Liver (tissue), 9 donors: ENCODE data around the gene MYO15B. TPM values are rescaled to one million over a fixed set of nuclear protein-coding genes. Genes with fewer than 3 reads are reported as not detected.

Source experiments
- DNase-seq: peaks from one replicate; pipeline ENCODE4 v3.0.0-alpha.2; 2017; ENCODE audit warnings: low spot score
- H3K27ac ChIP-seq, 2 donors: one replicate each; pipeline ENCODE4 v1.7.0; 2013; ENCODE audit warnings: inconsistent platforms in 2 of 2, low read length in 2 of 2, control low read depth in 1 of 2, low read depth in 1 of 2, mild to moderate bottlenecking in 1 of 2
- H3K27me3 ChIP-seq, 4 donors: one replicate each; pipeline versions ENCODE4 v1.6.1 to v1.7.0; 2013; ENCODE audit warnings: low read length in 3 of 4, inconsistent platforms in 1 of 4, mild to moderate bottlenecking in 1 of 4, moderate library complexity in 1 of 4; ENCODE audit not compliant: control insufficient read depth in 4 of 4, insufficient read depth in 4 of 4
- H3K36me3 ChIP-seq, 4 donors: one replicate each; pipeline versions ENCODE4 v1.6.1 to v1.7.0; 2013; ENCODE audit warnings: low read length in 3 of 4, mild to moderate bottlenecking in 3 of 4, low read depth in 1 of 4, moderate library complexity in 1 of 4; ENCODE audit not compliant: control insufficient read depth in 4 of 4, insufficient read depth in 3 of 4
- H3K4me1 ChIP-seq, 4 donors: one replicate each; pipeline versions ENCODE4 v1.6.1 to v1.7.0; 2013; ENCODE audit warnings: low read length in 3 of 4, mild to moderate bottlenecking in 3 of 4, moderate library complexity in 1 of 4; ENCODE audit not compliant: control insufficient read depth in 4 of 4, insufficient read depth in 4 of 4
- H3K4me3 ChIP-seq, 3 donors: one replicate each; pipeline versions ENCODE4 v1.6.1 to v1.7.0; 2013; ENCODE audit warnings: low read length in 3 of 3, control low read depth in 1 of 3, low read depth in 1 of 3, mild to moderate bottlenecking in 1 of 3
- H3K9ac ChIP-seq, 2 donors: one replicate each; pipeline ENCODE4 v1.7.0; 2013; ENCODE audit warnings: low read length in 2 of 2, mild to moderate bottlenecking in 2 of 2, moderate library complexity in 2 of 2, control low read depth in 1 of 2, low read depth in 1 of 2
- H3K9me3 ChIP-seq, 4 donors: one replicate each; pipeline versions ENCODE4 v1.6.1 to v1.7.0; 2013; ENCODE audit warnings: low read length in 3 of 4; ENCODE audit not compliant: control insufficient read depth in 4 of 4
- EGR1 ChIP-seq, 2 donors: IDR thresholded peaks; 2 replicates each; pipeline ENCODE4 v1.6.1; 2016 to 2018; ENCODE audit warnings: antibody characterized with exemption in 2 of 2, low read depth in 2 of 2
- FOXA1 ChIP-seq: IDR thresholded peaks from 2 replicates; pipeline ENCODE4 v1.6.1; 2016; ENCODE audit warnings: antibody characterized with exemption
- FOXA2 ChIP-seq: IDR thresholded peaks from 2 replicates; pipeline ENCODE4 v1.6.1; 2016; ENCODE audit warnings: antibody characterized with exemption
- GABPA ChIP-seq, 2 donors: IDR thresholded peaks in 1 of 2; conservative IDR thresholded peaks in 1 of 2; 2 replicates each; pipeline ENCODE4 v1.6.1; 2016; ENCODE audit warnings: antibody characterized with exemption in 2 of 2, mild to moderate bottlenecking in 1 of 2, moderate library complexity in 1 of 2
- HNF4A ChIP-seq, 2 donors: conservative IDR thresholded peaks; 2 replicates each; pipeline ENCODE4 v1.6.1; 2016; ENCODE audit warnings: antibody characterized with exemption in 2 of 2, mild to moderate bottlenecking in 2 of 2
- HNF4G ChIP-seq: IDR thresholded peaks from 2 replicates; pipeline ENCODE4 v1.6.1; 2016; ENCODE audit warnings: antibody characterized with exemption
- JUND ChIP-seq, 2 donors: IDR thresholded peaks; 2 replicates each; pipeline ENCODE4 v1.6.1; 2016; ENCODE audit warnings: antibody characterized with exemption in 2 of 2
- NR2F2 ChIP-seq: IDR thresholded peaks from 2 replicates; pipeline ENCODE4 v1.6.1; 2016; ENCODE audit warnings: antibody characterized with exemption
- RAD21 ChIP-seq, 2 donors: IDR thresholded peaks; 2 replicates each; pipeline ENCODE4 v1.6.1; 2016; ENCODE audit warnings: antibody characterized with exemption in 2 of 2, mild to moderate bottlenecking in 2 of 2
- RXRA ChIP-seq, 2 donors: IDR thresholded peaks; 2 replicates each; pipeline ENCODE4 v1.6.1; 2017 to 2018; ENCODE audit warnings: antibody characterized with exemption in 2 of 2, mild to moderate bottlenecking in 1 of 2
- SP1 ChIP-seq: IDR thresholded peaks from 2 replicates; pipeline ENCODE4 v1.6.1; 2018; ENCODE audit warnings: antibody characterized with exemption, mild to moderate bottlenecking
- TAF1 ChIP-seq: conservative IDR thresholded peaks from 2 replicates; pipeline ENCODE4 v1.6.1; 2016; ENCODE audit warnings: antibody characterized with exemption, mild to moderate bottlenecking
- YY1 ChIP-seq: IDR thresholded peaks from 2 replicates; pipeline ENCODE4 v1.6.1; 2016; ENCODE audit warnings: antibody characterized with exemption, mild to moderate bottlenecking
- WGBS: extraction: QIAGEN DNeasy Blood & Tissue Kit; methylation state at CpG from one replicate; pipeline ENCODE4 v1.1.7; 2013; 5-methylcytosine and 5-hydroxymethylcytosine counted together
- polyA plus RNA-seq, 2 donors: library from polyadenylated mRNA; stranded (reverse) in 1 of 2; unstranded in 1 of 2; fragments of 200-250 nt in 1 of 2; fragments of >200 nt in 1 of 2; fragmentation: Nextera tagmentation in 1 of 2; extraction: Ambion mirVana in 1 of 2; gene quantifications; one replicate each; pipeline versions ENCODE4 v1.2.1 to v1.2.3, GENCODE V29; 2013 to 2015
- total RNA-seq, 2 donors: library from RNA; depleted of rRNA; stranded (reverse); fragments of >200 nt; gene quantifications; one replicate each; pipeline ENCODE4 v1.2.3, GENCODE V29; 2014
- TF ChIP-seq, protein P1 (sequence below): IDR thresholded peaks from 2 replicates; pipeline ENCODE4 v1.6.1; 2016; ENCODE audit warnings: antibody characterized with exemption
- TF ChIP-seq, protein P2 (sequence below): IDR thresholded peaks from 2 replicates; pipeline ENCODE4 v1.6.1; 2016; ENCODE audit warnings: antibody characterized with exemption, mild to moderate bottlenecking
- TF ChIP-seq, protein P3 (sequence below): IDR thresholded peaks from 2 replicates; pipeline ENCODE4 v1.6.1; 2016; ENCODE audit warnings: antibody characterized with exemption
- TF ChIP-seq, protein P4 (sequence below): fragments of 150-350 bp; IDR thresholded peaks from 2 replicates; pipeline ENCODE4 v1.5.1; 2017; ENCODE audit warnings: improper control_type of control experiment, low read depth, low read length; ENCODE audit not compliant: missing input control
- TF ChIP-seq, protein P5 (sequence below): IDR thresholded peaks from 2 replicates; pipeline ENCODE4 v1.6.1; 2016; ENCODE audit warnings: antibody characterized with exemption
- donor health status: healthy.
- donor health status: healthy.
- donor health status: healthy.
- donor health status: healthy.
- donor health status: healthy.

Gene MYO15B
- total and polyA plus RNA-seq, 4 donors: 13.3 to 34.4 (median 18.0) TPM

DNA sequence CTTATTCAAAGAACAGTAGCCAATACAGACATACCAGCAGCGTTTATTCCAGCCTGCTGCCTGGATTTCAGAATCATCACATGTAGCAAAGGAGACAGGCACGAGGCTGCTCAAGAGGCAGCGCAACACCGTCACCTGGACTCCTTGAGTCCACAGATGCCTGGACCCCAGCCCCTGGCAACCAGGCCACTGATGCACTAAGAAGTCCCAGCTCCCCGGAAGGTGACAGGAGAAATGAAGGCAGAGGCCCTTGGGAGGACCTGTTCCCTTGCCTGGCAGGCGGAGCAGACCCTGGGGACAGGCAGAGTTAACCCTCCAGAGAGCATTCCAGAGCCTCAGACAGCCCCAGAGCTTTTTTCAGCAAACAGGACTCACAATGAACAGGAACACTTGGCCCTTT lies 62.1 kb downstream of the MYO15B start:
- Histone ChIP-seq H3K4me3 (no peak overlapping the region), H3K9ac (no peak overlapping the region), H3K4me1 (peaks cover 6 to 17% (median 11%) of the 10 kb centered on the region in 4 donors), H3K27me3 (no peaks in the 10 kb centered on the region), H3K27ac (no peak overlapping the region), H3K36me3 (peaks cover 6 to 31% (median 16%) of the 10 kb centered on the region in 4 donors), H3K9me3 (no peaks in the 10 kb centered on the region)
- DNase-seq: no peak
- TF ChIP-seq SP1 (no peak), HNF4A (conservative IDR thresholded peaks at IDR 0.05) (no peak), EGR1 (IDR thresholded peaks at IDR 0.05; ENCODE audit: low read depth in 2 of 2) (no peak), FOXA1 (no peak), YY1 (no peak), HNF4G (no peak), GABPA (IDR thresholded peaks at IDR 0.05 in 1 of 2, conservative IDR thresholded peaks at IDR 0.05 in 1 of 2) (no peak), NR2F2 (no peak), JUND (IDR thresholded peaks at IDR 0.05) (no peak), TAF1 (no peak), RAD21 (IDR thresholded peaks at IDR 0.05) (no peak), FOXA2 (no peak), RXRA (IDR thresholded peaks at IDR 0.05) (no peak)
- TF ChIP-seq, protein P1, sequence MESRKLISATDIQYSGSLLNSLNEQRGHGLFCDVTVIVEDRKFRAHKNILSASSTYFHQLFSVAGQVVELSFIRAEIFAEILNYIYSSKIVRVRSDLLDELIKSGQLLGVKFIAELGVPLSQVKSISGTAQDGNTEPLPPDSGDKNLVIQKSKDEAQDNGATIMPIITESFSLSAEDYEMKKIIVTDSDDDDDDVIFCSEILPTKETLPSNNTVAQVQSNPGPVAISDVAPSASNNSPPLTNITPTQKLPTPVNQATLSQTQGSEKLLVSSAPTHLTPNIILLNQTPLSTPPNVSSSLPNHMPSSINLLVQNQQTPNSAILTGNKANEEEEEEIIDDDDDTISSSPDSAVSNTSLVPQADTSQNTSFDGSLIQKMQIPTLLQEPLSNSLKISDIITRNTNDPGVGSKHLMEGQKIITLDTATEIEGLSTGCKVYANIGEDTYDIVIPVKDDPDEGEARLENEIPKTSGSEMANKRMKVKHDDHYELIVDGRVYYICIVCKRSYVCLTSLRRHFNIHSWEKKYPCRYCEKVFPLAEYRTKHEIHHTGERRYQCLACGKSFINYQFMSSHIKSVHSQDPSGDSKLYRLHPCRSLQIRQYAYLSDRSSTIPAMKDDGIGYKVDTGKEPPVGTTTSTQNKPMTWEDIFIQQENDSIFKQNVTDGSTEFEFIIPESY: no peak
- TF ChIP-seq, protein P2, sequence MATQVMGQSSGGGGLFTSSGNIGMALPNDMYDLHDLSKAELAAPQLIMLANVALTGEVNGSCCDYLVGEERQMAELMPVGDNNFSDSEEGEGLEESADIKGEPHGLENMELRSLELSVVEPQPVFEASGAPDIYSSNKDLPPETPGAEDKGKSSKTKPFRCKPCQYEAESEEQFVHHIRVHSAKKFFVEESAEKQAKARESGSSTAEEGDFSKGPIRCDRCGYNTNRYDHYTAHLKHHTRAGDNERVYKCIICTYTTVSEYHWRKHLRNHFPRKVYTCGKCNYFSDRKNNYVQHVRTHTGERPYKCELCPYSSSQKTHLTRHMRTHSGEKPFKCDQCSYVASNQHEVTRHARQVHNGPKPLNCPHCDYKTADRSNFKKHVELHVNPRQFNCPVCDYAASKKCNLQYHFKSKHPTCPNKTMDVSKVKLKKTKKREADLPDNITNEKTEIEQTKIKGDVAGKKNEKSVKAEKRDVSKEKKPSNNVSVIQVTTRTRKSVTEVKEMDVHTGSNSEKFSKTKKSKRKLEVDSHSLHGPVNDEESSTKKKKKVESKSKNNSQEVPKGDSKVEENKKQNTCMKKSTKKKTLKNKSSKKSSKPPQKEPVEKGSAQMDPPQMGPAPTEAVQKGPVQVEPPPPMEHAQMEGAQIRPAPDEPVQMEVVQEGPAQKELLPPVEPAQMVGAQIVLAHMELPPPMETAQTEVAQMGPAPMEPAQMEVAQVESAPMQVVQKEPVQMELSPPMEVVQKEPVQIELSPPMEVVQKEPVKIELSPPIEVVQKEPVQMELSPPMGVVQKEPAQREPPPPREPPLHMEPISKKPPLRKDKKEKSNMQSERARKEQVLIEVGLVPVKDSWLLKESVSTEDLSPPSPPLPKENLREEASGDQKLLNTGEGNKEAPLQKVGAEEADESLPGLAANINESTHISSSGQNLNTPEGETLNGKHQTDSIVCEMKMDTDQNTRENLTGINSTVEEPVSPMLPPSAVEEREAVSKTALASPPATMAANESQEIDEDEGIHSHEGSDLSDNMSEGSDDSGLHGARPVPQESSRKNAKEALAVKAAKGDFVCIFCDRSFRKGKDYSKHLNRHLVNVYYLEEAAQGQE: no peak
- TF ChIP-seq, protein P3, sequence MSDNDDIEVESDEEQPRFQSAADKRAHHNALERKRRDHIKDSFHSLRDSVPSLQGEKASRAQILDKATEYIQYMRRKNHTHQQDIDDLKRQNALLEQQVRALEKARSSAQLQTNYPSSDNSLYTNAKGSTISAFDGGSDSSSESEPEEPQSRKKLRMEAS: no peak
- TF ChIP-seq, protein P4, sequence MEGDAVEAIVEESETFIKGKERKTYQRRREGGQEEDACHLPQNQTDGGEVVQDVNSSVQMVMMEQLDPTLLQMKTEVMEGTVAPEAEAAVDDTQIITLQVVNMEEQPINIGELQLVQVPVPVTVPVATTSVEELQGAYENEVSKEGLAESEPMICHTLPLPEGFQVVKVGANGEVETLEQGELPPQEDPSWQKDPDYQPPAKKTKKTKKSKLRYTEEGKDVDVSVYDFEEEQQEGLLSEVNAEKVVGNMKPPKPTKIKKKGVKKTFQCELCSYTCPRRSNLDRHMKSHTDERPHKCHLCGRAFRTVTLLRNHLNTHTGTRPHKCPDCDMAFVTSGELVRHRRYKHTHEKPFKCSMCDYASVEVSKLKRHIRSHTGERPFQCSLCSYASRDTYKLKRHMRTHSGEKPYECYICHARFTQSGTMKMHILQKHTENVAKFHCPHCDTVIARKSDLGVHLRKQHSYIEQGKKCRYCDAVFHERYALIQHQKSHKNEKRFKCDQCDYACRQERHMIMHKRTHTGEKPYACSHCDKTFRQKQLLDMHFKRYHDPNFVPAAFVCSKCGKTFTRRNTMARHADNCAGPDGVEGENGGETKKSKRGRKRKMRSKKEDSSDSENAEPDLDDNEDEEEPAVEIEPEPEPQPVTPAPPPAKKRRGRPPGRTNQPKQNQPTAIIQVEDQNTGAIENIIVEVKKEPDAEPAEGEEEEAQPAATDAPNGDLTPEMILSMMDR: no peak
- TF ChIP-seq, protein P5, sequence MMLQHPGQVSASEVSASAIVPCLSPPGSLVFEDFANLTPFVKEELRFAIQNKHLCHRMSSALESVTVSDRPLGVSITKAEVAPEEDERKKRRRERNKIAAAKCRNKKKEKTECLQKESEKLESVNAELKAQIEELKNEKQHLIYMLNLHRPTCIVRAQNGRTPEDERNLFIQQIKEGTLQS: no peak
- WGBS: 96% methylated on average over 6 of the region's 6 CpGs
